Activated CD4-positive, alpha-beta T cell treated with anti-CD3 and anti-CD28 coated beads for 24 hours (primary cell): ENCODE results near the gene STON2.
A peak's percentile ranks its signal among the peaks of the same experiment; 100 is the strongest.

ENCODE experiments used
- DNase-seq, 2 donors: peaks; one replicate each; pipeline ENCODE4 v3.0.0-alpha.2; 2020; ENCODE audit warnings: low read depth in 2 of 2

STON2 gene

GRCh38 chr14:81221579-81222102 is 178.5 kb downstream of the STON2 start:
- no peak for DNase-seq

GRCh38 chr14:81220830-81221578 is 179.1 kb downstream of the STON2 start, which contains the start of gene GTF2A1:
Gene GTF2A1, minus strand, starts transcription at chr14:81220959. Its CDS starts 441 bp downstream, at chr14:81220518.
- peak; percentile 81 to 92 for DNase-seq

- no peak for DNase-seq
Measured at GRCh38 chr14:81220580-81220829, 179.6 kb downstream of the STON2 start.

GRCh38 chr14:81219759-81220579 is 180.2 kb downstream of the STON2 start:
- no peak for DNase-seq

- DNase-seq, result peak; percentile 63 to 69
Measured at GRCh38 chr14:81219210-81219758, 180.8 kb downstream of the STON2 start.

- DNase-seq, result no peak
Measured at GRCh38 chr14:81211844-81212243, 188.3 kb downstream of the STON2 start.
